SKM-1 treated with dmso at 0.1 percent for 144 hours (cell line): ENCODE data around the gene BTG1.

Source experiments
- DNase-seq: peaks from one replicate; lab custom pipeline; 2025; ENCODE audit not compliant: unreplicated experiment; lab: John Stamatoyannopoulos, UW

BTG1 gene

GRCh38 chr12:92145731-92146496 lies at the start of gene BTG1:
BTG1 (minus strand) TSS chr12:92145846; CDS start chr12:92145535, 311 bp downstream.
- peak; percentile 95 for DNase-seq

- no peak for DNase-seq
These were observed 48.9 kb upstream of the BTG1 start for GRCh38 chr12:92194561-92194960.

- no peak for DNase-seq
These were observed 48.2 kb upstream of the BTG1 start for GRCh38 chr12:92193846-92194245.

GRCh38 chr12:92193063-92193462 lies 47.4 kb upstream of the BTG1 start:
- DNase-seq, result no peak

- no peak for DNase-seq
These were observed 46.7 kb upstream of the BTG1 start for GRCh38 chr12:92192360-92192759.

- no peak for DNase-seq
These were observed 45.4 kb upstream of the BTG1 start for GRCh38 chr12:92191061-92191460.

- no peak for DNase-seq
These were observed 43.0 kb upstream of the BTG1 start for GRCh38 chr12:92188517-92189188.

GRCh38 chr12:92186038-92186470 lies 40.4 kb upstream of the BTG1 start:
- no peak for DNase-seq

GRCh38 chr12:92185052-92185451 lies 39.4 kb upstream of the BTG1 start:
- DNase-seq, result no peak

GRCh38 chr12:92183575-92183974 lies 37.9 kb upstream of the BTG1 start:
- DNase-seq, result no peak

- no peak for DNase-seq
These were observed 32.7 kb upstream of the BTG1 start for GRCh38 chr12:92178340-92178739.

GRCh38 chr12:92176646-92177045 lies 31.0 kb upstream of the BTG1 start:
- no peak for DNase-seq

GRCh38 chr12:92175961-92176360 lies 30.3 kb upstream of the BTG1 start:
- no peak for DNase-seq

GRCh38 chr12:92170050-92170449 lies 24.4 kb upstream of the BTG1 start:
- no peak for DNase-seq

- DNase-seq, result no peak
These were observed 21.4 kb upstream of the BTG1 start for GRCh38 chr12:92167075-92167474.

- DNase-seq, result no peak
These were observed 19.1 kb upstream of the BTG1 start for GRCh38 chr12:92164712-92165111.

GRCh38 chr12:92162079-92162478 lies 16.4 kb upstream of the BTG1 start:
- DNase-seq, result no peak

- DNase-seq, result peak; percentile 32
These were observed 13.3 kb upstream of the BTG1 start for GRCh38 chr12:92158796-92159439.

GRCh38 chr12:92156704-92157395 lies 11.2 kb upstream of the BTG1 start:
- no peak for DNase-seq

GRCh38 chr12:92156139-92156538 lies 10.5 kb upstream of the BTG1 start:
- no peak for DNase-seq

GRCh38 chr12:92155733-92156132 lies 10.1 kb upstream of the BTG1 start:
- no peak for DNase-seq
